Muscle layer of duodenum (tissue), 2 donors: Measurements from ENCODE around the gene ZC3H12D.

Experiments used
- H3K27ac ChIP-seq: one replicate; pipeline ENCODE4 v1.7.0; 2013; ENCODE audit warnings: mild to moderate bottlenecking, low read length
- H3K27me3 ChIP-seq: one replicate; pipeline ENCODE4 v1.7.0; 2013; ENCODE audit warnings: low read depth, mild to moderate bottlenecking, control low read depth, low read length
- H3K36me3 ChIP-seq, 2 donors: one replicate each; pipeline ENCODE4 v1.7.0; 2013; ENCODE audit warnings: low read length in 2 of 2, control low read depth in 1 of 2, mild to moderate bottlenecking in 1 of 2; ENCODE audit not compliant: insufficient read depth in 2 of 2, control insufficient read depth in 1 of 2
- H3K4me1 ChIP-seq, 2 donors: one replicate each; pipeline ENCODE4 v1.7.0; 2013; ENCODE audit warnings: low read length in 2 of 2, mild to moderate bottlenecking in 2 of 2, control low read depth in 1 of 2, moderate library complexity in 1 of 2; ENCODE audit not compliant: insufficient read depth in 2 of 2, control insufficient read depth in 1 of 2
- H3K4me3 ChIP-seq, 2 donors: one replicate each; pipeline ENCODE4 v1.7.0; 2013; ENCODE audit warnings: low read length in 2 of 2, low read depth in 1 of 2, mild to moderate bottlenecking in 1 of 2
- H3K9me3 ChIP-seq, 2 donors: one replicate each; pipeline ENCODE4 v1.7.0; 2013; ENCODE audit warnings: low read length in 2 of 2, control low read depth in 1 of 2, mild to moderate bottlenecking in 1 of 2; ENCODE audit not compliant: control insufficient read depth in 1 of 2
- donor health status: healthy.

Gene ZC3H12D

DNA sequence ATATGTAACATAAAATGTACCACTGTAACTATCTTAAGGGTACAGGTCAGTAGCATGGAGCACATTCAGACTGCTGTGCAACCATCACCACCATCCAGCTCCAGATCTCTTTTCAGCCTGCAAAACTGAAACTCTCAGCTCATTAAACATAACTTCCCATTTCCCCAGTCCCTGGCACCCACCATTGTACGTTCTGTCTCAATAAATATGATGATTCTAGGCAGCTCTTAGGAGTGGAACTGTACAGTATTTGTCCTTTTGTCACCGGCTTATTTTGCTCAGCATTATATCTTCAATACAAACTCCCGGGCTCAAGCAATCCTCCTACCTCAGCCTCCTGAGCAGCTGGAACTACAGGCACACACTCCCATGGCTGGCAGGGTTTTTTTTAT, 1.5 kb downstream of the ZC3H12D start:
- Histone ChIP-seq H3K27ac (peak overlapping the region; percentile 77), H3K36me3 (no peaks in the 10 kb centered on the region), H3K27me3 (no peaks in the 10 kb centered on the region), H3K4me3 (peak overlapping the region in 1 of 2 donors; percentile 39), H3K9me3 (no peaks in the 10 kb centered on the region), H3K4me1 (peaks cover 0 to 5% of the 10 kb centered on the region in 2 donors)

GRCh38 chr6:149482545-149483333, 2.1 kb downstream of the ZC3H12D start:
- Histone ChIP-seq H3K4me1 (peaks cover 0 to 5% of the 10 kb centered on the region in 2 donors), H3K4me3 (peak overlapping the region; percentile 37 to 47), H3K36me3 (no peaks in the 10 kb centered on the region), H3K27ac (peak overlapping the region; percentile 77), H3K9me3 (no peaks in the 10 kb centered on the region), H3K27me3 (no peaks in the 10 kb centered on the region)

GRCh38 chr6:149480502-149481280, 4.1 kb downstream of the ZC3H12D start:
- Histone ChIP-seq H3K27me3 (no peaks in the 10 kb centered on the region), H3K27ac (no peak overlapping the region), H3K4me3 (no peak overlapping the region), H3K9me3 (no peaks in the 10 kb centered on the region), H3K36me3 (no peaks in the 10 kb centered on the region), H3K4me1 (peaks cover 0 to 5% of the 10 kb centered on the region in 2 donors)

- Histone ChIP-seq H3K27me3 (no peaks in the 10 kb centered on the region), H3K36me3 (no peaks in the 10 kb centered on the region), H3K27ac (no peak overlapping the region), H3K9me3 (no peaks in the 10 kb centered on the region), H3K4me1 (peaks cover 0 to 5% of the 10 kb centered on the region in 2 donors), H3K4me3 (no peak overlapping the region)
These were observed 6.0 kb downstream of the ZC3H12D start for GRCh38 chr6:149478631-149479314.

- Histone ChIP-seq H3K27me3 (no peaks in the 10 kb centered on the region), H3K36me3 (no peaks in the 10 kb centered on the region), H3K4me1 (peaks cover 4 to 6% of the 10 kb centered on the region in 2 donors), H3K9me3 (no peaks in the 10 kb centered on the region), H3K27ac (no peak overlapping the region), H3K4me3 (no peak overlapping the region)
These were observed 7.3 kb downstream of the ZC3H12D start for GRCh38 chr6:149477544-149477943.

DNA sequence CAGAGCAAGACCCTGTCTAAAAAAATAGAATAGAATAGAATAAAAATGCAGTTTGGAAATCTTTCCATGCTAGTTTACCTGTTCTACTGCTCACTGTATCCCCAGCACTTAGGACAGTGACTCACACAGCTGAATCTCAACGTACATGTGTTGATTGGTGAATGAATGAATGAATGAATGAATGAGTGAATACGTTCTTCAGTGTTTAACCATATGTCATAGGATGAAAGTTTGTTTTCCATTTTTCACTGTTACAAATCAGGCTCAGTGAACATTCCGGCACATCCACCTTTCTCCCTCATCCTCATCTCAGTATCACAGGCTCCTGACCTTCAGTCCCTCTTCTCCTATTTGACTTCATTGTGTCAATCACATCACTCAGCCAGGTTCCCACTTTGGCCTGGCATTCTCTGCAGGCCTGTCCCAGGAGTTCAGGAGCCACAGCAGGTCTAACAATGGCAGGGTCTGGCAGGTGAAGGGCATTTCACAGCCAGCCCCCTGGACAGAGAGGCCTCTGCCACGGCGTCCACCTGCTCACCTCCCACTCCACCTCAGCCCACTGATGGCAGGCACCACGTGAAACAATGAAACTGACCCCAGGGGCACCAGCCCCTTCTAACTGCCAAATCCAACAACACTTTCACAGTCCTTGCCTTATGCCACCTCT, 7.9 kb downstream of the ZC3H12D start:
- Histone ChIP-seq H3K9me3 (no peaks in the 10 kb centered on the region), H3K27ac (no peak overlapping the region), H3K27me3 (no peaks in the 10 kb centered on the region), H3K4me3 (no peak overlapping the region), H3K36me3 (no peaks in the 10 kb centered on the region), H3K4me1 (peaks cover 0 to 8% of the 10 kb centered on the region in 2 donors)

DNA sequence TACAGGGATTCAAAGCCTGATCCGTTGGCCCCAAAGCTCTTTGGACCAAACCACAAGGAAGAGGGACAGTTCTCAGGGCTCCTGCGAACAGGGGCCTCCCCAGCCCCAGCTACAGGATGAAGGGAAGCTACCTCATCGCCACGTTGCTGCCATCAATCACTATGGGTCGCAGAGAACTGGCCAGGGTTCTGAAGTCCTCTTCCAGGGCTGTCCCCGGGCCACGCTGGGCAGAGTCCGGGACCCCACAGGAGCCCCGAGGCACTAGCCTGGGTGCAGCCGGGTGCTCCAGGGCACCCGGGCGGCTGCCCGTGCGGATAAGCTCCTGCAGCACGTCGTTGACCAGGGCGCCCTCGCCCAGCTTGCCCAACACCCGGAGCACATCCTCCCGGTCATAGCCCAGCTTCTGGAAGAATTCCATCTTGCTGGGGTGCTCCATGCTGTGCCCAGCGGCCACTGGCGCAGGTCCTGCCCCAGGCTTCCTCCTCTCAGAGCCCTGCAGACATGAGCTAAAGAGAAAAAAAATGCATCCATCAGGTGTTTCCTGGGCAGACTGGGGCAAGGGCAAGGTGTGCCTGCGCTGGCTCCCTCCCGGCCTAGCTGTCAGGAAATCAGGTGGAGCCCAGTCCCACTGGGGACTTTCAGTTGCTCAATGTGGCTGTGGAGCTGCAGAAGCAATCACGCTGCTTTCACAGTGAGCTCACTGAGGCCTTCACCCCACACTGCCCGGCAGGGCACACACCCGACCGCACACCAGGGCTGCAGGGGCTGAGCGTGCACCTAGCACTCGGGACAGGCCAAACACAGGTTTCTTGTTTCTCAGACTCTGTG, 10.5 kb downstream of the ZC3H12D start:
- Histone ChIP-seq H3K27me3 (no peaks in the 10 kb centered on the region), H3K27ac (no peak overlapping the region), H3K36me3 (no peaks in the 10 kb centered on the region), H3K4me3 (no peak overlapping the region), H3K9me3 (no peaks in the 10 kb centered on the region), H3K4me1 (peaks cover 0 to 8% of the 10 kb centered on the region in 2 donors)

DNA sequence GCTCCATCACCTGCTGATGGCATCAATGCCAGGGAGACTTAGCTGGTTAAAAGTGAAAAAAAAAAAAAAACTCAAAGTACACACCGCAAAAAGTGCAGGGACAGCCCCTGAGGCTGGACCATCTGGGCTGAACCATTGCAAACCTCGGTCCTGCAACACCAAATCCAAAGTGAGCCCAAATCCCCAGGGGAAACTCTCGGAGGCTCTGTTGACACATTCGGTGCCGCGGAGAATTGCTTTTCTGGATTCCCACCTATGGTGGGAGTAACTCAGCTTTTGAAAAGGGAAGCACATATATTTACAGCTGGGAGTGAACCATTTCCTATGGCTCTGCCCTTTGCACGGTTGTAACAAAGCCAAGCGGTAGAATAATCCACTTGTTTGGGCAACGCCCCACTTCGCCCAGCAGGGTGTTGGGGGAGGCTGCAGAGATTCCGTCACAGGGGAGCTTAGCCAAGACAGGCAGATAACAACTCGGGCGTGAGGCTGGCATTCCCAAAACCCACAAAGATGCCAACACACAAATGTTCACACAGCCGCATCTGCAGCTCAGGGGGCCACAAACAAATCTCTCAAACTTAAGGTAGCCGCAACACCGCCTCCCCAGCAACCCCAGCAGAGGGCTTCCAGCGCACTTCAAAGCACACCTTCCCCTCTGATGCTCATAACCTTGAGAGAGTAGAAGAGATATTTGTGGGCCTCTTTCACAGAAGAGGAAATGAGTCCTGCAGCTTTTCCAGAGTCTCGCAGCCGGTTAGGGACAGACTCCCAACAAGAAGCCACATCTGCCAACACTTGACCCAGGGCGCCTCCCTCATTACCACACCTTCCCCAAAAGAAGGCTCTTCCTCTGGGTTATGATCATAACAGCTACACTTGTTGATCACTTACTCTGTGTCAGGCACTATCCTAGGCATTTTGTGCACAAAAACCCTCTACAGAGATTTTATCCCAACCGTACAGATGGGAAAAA, 11.4 kb downstream of the ZC3H12D start:
- H3K9me3 ChIP-seq: no peaks in the 10 kb centered on the region
- peaks cover 4 to 8% of the 10 kb centered on the region in 2 donors for H3K4me1 ChIP-seq
- H3K27me3 ChIP-seq: no peaks in the 10 kb centered on the region
- H3K27ac ChIP-seq: peak overlapping the region; percentile 42
- no peak overlapping the region for H3K4me3 ChIP-seq
- H3K36me3 ChIP-seq: no peaks in the 10 kb centered on the region

DNA sequence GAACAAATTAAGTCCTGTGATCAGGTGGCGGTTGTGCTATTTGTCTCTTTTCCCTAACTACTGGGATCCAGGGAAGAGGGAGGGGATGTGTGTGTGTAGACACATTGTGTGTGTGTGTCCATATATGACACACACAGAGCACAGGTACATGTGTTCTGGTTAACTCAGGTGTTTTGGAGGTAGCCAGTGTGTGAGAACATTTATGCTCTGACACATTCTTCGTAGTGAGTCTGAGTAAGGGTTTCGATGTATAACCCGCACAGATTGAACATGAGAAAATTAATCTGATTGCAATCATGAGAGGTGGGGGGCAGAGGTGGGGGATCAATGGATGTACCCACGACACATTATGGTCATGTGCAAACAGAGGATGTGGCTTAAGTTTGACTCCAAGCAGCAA, 12.6 kb downstream of the ZC3H12D start:
- no peaks in the 10 kb centered on the region for H3K27me3 ChIP-seq
- no peaks in the 10 kb centered on the region for H3K9me3 ChIP-seq
- H3K27ac ChIP-seq: no peak overlapping the region
- H3K36me3 ChIP-seq: no peaks in the 10 kb centered on the region
- no peak overlapping the region for H3K4me3 ChIP-seq
- peaks cover 7 to 8% of the 10 kb centered on the region in 2 donors for H3K4me1 ChIP-seq
